Measurements from ENCODE around the gene UIMC1.
"Not testable (repeated sequence)": the region's sequence is repeated elsewhere in the genome, so short reads cannot be mapped to it uniquely, and the experiment has no call there.

The UIMC1 gene

DNA sequence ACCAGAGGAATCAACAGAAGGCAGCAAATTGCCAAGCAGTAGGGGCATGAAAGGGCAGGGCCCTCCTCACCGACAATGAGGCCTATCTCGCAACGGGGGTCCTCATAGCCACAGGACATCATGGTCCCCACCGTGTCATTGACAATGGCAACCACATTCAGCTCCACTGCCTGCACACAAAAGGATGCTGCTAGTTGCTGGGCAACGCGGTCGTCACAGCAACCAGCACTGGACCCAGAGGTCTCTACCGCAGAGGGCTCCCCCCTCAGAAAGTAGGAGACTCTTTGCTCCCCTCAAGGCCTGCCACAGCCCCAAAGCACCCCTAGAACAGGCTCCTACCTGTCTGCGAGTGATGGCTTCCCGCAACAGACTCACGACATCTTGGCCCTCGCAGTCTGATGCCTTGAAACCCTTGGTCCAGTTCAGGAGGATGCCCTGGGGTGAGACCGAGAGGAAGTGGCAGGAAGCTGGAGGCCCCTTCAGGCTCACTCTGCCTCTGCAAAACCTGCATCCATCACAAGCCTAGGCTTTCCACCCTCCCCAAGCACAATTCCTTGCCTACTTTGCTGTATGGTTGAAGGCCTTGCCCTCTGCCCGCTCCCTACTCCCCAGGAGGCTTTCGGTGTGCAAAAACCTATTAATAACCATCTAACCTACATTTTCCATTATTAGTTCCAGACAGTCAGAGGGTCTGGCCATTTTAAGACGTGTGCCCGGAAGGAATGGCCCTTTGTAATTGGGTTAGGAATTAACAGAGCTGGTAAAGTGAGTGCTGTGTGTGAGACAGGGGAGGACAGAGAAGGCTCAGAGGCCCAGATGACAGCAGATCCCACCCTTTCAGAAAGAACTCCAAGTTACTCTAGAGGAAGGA lies 122.6 kb downstream of the UIMC1 start:
- no peak for DNase-seq (ENCODE audit: low spot score)

DNA sequence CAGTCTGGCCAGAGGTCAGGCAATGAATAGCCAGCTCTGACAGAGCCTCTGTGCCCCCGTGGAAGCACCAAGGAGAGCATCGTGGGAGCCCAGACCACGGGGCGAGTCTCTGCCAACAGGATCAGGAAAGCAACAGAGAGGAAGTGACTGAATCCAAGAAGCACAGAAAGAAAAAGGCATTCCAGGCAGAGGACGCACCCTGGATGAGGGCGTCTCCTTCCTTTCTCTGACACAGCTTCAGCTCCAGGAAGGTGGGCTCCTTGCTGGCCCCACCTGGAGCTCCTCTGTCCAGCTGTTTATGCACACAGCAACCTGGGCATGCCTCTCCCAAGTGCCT lies 124.0 kb downstream of the UIMC1 start:
- DNase-seq (ENCODE audit: low spot score): no peak

DNA sequence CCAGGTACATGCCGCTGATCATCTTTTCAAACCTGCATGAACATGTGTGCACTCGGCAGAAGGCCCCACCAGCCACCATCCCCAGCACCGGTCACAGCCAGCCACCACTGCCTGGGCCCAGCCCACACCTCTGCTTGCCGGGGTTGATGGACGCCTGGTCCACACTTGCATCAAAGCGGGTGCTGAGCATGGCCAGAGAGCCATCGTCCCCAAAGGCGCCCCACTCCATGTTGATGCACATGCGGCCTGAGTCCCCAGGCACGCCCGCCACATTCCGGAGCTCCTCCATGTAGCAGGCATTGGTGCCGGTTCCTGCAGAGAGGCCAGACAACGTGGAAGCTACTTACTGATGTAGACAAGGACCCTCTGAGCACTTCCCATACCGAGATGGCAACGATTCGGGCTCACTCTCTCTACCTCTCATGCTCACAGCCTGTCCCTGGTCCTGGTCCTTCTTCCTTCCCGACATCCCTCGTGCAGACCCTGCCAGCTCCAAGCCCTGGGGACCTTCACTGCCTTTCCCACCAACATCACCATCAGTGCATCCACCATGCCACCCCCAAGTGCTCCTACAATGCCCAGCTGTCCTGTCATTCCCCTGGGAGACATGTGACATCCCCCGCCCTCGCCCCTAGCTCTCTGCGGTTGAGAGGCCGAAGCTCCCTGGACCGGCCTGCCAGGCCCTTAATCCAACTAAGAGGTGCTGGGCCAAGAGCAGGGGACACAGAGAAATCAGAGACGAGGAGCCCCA lies 124.6 kb downstream of the UIMC1 start:
- no peak for DNase-seq (ENCODE audit: low spot score)

DNA sequence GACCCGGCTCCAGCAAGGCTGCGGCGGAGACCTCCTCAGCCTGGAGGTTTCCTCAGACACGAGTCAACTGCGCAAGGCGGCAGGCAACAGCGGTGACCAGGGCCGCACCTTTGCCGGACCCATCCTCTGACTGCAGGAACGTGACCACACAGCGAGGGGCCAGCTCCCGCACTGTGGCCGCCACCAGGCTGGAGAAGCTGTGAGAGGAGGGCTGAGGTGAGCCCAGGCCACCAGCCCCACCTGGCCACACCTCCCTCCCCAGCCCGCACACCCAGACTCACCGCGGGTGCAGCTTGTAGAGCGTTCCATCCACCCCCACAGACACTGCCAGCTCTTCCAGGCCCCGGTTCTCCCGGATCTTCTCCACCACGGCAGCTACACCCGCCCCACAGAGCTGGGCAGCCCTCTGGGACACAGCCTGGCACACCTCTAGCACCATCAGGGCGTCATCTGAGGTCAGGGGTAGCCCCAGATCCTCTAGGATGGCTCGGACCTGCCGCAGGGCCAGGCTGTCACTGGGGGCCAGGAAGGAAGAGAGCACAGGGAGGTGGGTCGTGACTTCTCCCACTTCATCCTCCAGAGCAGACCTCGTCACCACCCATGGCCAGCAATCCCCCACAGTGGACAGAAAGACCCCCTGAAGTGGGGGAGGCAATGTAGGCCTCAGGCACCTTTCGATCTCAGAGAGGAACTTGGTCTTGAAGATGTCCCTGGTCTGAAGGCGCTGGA lies 125.4 kb downstream of the UIMC1 start:
- DNase-seq (ENCODE audit: low spot score): no peak

- no peak for DNase-seq (ENCODE audit: low spot score)
Measured at GRCh38 chr5:176880366-176881020, 126.1 kb downstream of the UIMC1 start.

DNA sequence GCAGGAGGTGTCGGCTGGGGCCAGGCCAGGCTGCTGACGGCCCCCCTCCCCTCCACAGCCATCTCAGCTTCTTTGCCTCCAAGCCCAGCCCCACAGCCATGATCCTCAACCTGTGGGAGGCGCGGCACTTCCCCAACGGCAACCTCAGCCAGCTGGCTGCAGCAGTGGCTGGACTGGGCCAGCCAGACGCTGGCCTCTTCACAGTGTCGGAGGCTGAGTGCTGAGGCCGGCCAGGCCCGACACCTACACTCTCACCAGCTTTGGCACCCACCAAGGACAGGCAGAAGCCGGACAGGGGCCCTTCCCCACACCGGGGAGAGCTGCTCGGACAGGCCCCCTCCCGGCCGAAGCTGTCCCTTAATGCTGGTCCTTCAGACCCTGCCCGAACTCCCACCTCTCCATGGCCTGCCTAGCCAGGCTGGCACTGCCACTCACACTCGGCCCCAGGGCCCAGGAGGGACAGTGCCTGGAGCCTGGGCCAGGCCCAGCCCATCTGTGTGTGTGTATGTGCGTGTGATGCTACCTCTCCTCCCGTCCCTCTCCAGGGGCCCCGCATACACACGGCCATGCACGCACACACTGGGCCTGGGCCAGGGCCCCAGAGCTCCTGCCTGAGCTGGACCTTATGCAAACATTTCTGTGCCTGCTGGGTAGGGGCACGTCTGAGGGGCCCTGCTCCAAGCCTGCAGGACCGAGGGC lies 126.8 kb downstream of the UIMC1 start:
- DNase-seq (ENCODE audit: low spot score): no peak

- no peak for DNase-seq (ENCODE audit: low spot score)
Measured at GRCh38 chr5:176878906-176879662, 127.5 kb downstream of the UIMC1 start.

DNA sequence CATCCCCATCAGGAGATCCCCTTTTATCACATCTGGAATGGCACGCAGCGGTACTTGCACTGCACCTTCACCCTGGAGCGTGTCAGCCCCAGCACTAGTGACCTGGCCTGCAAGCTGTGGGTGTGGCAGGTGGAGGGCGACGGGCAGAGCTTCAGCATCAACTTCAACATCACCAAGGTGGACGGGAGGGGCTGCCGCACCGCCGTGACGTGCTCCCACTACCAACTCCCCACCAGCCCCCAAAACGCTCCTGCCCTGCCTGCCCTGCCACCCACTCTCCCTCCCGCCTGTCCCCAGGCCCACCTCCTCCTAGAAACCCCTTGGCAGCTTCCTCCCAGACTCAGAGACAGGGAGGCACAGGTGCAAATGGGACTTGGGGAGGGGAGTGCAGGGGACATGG lies 128.1 kb downstream of the UIMC1 start:
- DNase-seq (ENCODE audit: low spot score): no peak

- no peak for DNase-seq (ENCODE audit: low spot score)
Measured at GRCh38 chr5:176877793-176878331, 128.7 kb downstream of the UIMC1 start.

- DNase-seq (ENCODE audit: low spot score): no peak
Measured at GRCh38 chr5:176876506-176877431, 129.8 kb downstream of the UIMC1 start.

DNA sequence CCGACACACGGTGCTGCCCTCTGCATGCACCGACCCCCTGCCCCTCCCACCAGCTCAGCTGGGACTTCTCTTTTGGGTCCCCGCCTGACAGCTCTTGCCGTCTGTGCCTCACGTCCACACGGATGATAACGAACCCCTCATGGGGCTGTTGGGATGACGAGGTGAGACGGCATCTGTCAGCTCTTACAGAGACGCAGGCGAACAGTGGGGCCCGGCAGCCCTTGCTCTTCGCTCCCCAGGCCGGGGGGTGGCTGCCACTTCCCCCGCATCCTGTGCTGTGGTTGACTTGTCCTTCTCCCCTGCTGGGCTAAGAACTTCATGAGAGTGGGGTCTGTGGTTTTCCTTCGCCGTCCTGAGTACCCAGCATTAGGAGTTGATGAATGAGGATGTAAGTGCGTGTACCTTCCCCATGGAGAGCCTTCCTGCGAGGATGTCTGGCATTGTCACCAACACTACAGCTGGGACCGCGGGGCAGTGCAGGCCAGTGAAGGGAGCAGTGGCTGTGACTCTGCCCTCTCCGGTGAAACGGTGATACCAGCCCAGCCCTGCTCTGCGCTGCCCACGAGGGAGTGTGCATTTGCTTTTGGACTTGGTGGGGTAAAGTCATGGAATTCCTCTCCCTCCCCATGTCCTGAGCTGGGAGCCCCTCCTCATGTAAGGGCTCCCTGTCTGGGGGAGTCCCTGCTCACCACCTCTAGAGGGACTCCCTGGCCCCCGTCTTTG lies 130.6 kb downstream of the UIMC1 start:
- no peak for DNase-seq (ENCODE audit: low spot score)

GRCh38 chr5:176875014-176875550 lies 131.5 kb downstream of the UIMC1 start:
- no peak for DNase-seq (ENCODE audit: low spot score)

GRCh38 chr5:176874198-176874780 lies 132.3 kb downstream of the UIMC1 start:
- DNase-seq (ENCODE audit: low spot score): no peak

DNA sequence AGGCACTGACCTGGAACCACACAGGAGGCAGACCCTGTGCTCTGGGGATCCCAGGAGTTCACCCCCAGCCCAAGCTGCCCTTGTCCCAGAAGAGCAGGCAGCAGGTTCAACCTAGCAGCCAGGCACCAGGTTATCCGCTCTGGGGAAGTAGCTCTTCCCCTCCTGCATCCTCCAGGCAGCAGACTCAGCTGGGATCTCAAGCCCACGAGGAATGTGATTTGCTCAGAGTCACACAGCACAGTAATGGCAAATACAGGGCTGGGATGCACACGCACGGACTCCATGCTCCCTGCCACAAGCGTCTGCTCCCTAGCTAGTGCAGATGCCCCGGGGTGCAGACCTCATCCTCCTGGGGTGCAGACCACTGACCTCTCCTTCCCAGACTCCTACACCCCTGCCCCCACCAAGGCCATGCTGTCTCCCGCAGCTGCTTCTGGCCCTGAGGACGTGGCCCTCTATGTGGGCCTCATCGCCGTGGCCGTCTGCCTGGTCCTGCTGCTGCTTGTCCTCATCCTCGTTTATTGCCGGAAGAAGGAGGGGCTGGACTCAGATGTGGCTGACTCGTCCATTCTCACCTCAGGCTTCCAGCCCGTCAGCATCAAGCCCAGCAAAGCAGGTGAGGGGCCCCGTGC lies 132.9 kb downstream of the UIMC1 start:
- DNase-seq (ENCODE audit: low spot score): no peak

GRCh38 chr5:176873011-176873410 lies 133.6 kb downstream of the UIMC1 start:
- DNase-seq (ENCODE audit: low spot score): not testable (repeated sequence)

GRCh38 chr5:176872586-176872985 lies 134.0 kb downstream of the UIMC1 start:
- not testable (repeated sequence) for DNase-seq (ENCODE audit: low spot score)

DNA sequence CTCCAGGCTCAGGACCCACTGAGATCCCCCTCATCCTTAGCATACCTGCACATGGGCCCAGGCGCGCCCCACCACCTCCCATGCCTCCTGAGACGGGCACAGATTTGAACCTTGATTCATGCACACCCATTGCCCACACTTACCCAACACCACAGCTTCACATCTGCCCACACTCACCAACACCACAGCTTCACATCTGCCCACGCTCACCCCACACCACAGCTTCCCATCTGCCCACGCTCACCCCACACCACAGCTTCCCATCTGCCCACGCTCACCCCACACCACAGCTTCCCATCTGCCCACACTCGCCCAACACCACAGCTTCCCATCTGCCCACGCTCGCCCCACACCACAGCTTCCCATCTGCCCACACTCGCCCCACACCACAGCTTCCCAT lies 135.9 kb downstream of the UIMC1 start:
- not testable (repeated sequence) for DNase-seq (ENCODE audit: low spot score)
